ENCODE results near the gene ZNF256. TPM values are rescaled to one million over a fixed set of nuclear protein-coding genes. Genes with fewer than 3 reads are reported as not detected.

Gene ZNF256
- total and polyA plus RNA-seq, 2 of the 13 experiments (the other 11 are each of a cell fraction or from before 2014, with no cell fraction given) = 3.8 to 6.0 TPM

- TF ChIP-seq HMGXB3 (CRISPR knock-in tag; IDR thresholded peaks at IDR 0.05; ENCODE audit: borderline replicate concordance) = peak; percentile 85
- TF ChIP-seq ZNF468 (CRISPR knock-in tag; IDR thresholded peaks at IDR 0.05) = no peak
- peak; percentile 57; the same call in 1 of the 2 replicates for TF ChIP-seq MIER2 (CRISPR knock-in tag; IDR thresholded peaks at IDR 0.05)
- TF ChIP-seq SPEN (CRISPR knock-in tag; IDR thresholded peaks at IDR 0.05; ENCODE audit: low read depth) = peak; percentile 100
- TF ChIP-seq, protein P1, sequence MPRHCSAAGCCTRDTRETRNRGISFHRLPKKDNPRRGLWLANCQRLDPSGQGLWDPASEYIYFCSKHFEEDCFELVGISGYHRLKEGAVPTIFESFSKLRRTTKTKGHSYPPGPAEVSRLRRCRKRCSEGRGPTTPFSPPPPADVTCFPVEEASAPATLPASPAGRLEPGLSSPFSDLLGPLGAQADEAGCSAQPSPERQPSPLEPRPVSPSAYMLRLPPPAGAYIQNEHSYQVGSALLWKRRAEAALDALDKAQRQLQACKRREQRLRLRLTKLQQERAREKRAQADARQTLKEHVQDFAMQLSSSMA (CRISPR knock-in tag; IDR thresholded peaks at IDR 0.05) = peak; percentile 86
- TF ChIP-seq KDM2A (CRISPR knock-in tag; IDR thresholded peaks at IDR 0.05; ENCODE audit: borderline replicate concordance, low read depth) = peak; percentile 88
- peak; percentile 80 for TF ChIP-seq HNRNPLL (IDR thresholded peaks at IDR 0.05; ENCODE audit: low read depth, low read length, poor library complexity, severe bottlenecking)
- no peak for TF ChIP-seq ZNF75D (CRISPR knock-in tag; IDR thresholded peaks at IDR 0.05; ENCODE audit: borderline replicate concordance)
- peak; percentile 58; the same call in 1 of the 2 replicates for TF ChIP-seq HDAC2 (CRISPR knock-in tag; IDR thresholded peaks at IDR 0.05)
- TF ChIP-seq SRSF9 (IDR thresholded peaks at IDR 0.05; ENCODE audit: borderline replicate concordance, insufficient read depth, low read depth, low read length, poor library complexity, severe bottlenecking) = no peak
- no peak for TF ChIP-seq MAFG (CRISPR knock-in tag; IDR thresholded peaks at IDR 0.05)
- TF ChIP-seq ZNF121 (CRISPR knock-in tag; IDR thresholded peaks at IDR 0.05) = no peak
- no peak for TF ChIP-seq ZNF713 (CRISPR knock-in tag; IDR thresholded peaks at IDR 0.05)
- TF ChIP-seq ATF7-NPFF (CRISPR knock-in tag; IDR thresholded peaks at IDR 0.05; ENCODE audit: low read depth) = 0 out of 2 replicates have a peak, but pooled peaks have one; percentile 17
- TF ChIP-seq ZNF501 (CRISPR knock-in tag; IDR thresholded peaks at IDR 0.05) = peak; percentile 78
- TF ChIP-seq HOXA9 (CRISPR knock-in tag; IDR thresholded peaks at IDR 0.05; ENCODE audit: borderline replicate concordance) = no peak
- no peak; the same call in 1 of the 2 replicates for TF ChIP-seq POGK (CRISPR knock-in tag; conservative IDR thresholded peaks at IDR 0.05)
- TF ChIP-seq DNMT1 (CRISPR knock-in tag; IDR thresholded peaks at IDR 0.05) = no peak
- no peak for TF ChIP-seq ZNF207 (IDR thresholded peaks at IDR 0.05; ENCODE audit: borderline replicate concordance)
Measured at GRCh38 chr19:57947419-57948134, at the start of gene ZNF256 (continued).

All from HepG2 (cell line).